HepG2 (cell line): ENCODE results near the gene MRPS10. TPM values are rescaled to one million over a fixed set of nuclear protein-coding genes. Genes with fewer than 3 reads are reported as not detected.

ENCODE experiments used
- ATAC-seq: fragments of 200-7000 bp; cut with Tn5 transposase; 3 replicates; pipeline ENCODE4 v1.9.1; 2020; ENCODE audit warnings: mild to moderate bottlenecking, moderate library complexity
- BruUV-seq: library from RNA; stranded (reverse); fragments of 400-500 nt; replicated peaks from 2 replicates; lab custom pipeline; 2021; lab: Mats Ljungman, UMichigan
- CTCF ChIA-PET: fragments of 300-600 bp; formaldehyde crosslinking; extraction: SDS; loops from one replicate; lab custom pipeline; 2021; ENCODE audit warnings: low total read pairs, inconsistent platforms, low intra/inter-chr PET ratio; lab: Yijun Ruan, JAX
- POLR2A ChIA-PET: fragments of 350-600 bp; sonication (Branson Sonifier 250); formaldehyde crosslinking; loops from one replicate; lab custom pipeline; 2020; ENCODE audit warnings: antibody characterized with exemption, inconsistent platforms; lab: Yijun Ruan, JAX
- DNase-seq: peaks from one replicate; pipeline ENCODE4 v3.0.0-alpha.2; 2015; ENCODE audit warnings: low spot score
- FAIRE-seq: peaks from 3 replicates; lab custom pipeline; 2011; peaks lifted over from hg19 to GRCh38; lab: Jason Lieb, UNC
- H2AFZ ChIP-seq: one replicate; pipeline ENCODE4 v1.6.1; 2011; ENCODE audit warnings: low read length, inconsistent platforms
- H3K27ac ChIP-seq: fragments of 300-600 bp; 3 replicates; pipeline ENCODE4 v1.8.0; 2011; ENCODE audit warnings: mixed run types, mild to moderate bottlenecking, mixed read lengths, low read length, inconsistent platforms; ENCODE audit not compliant: insufficient read depth; ENCODE audit errors: extremely low read length
- H3K27me3 ChIP-seq, 2 experiments: fragments of 200-600 bp in 1 of 2; 2 replicates in 1 of 2; 3 replicates in 1 of 2; pipeline versions ENCODE4 v1.6.0 to v1.8.0; 2011; ENCODE audit warnings: low read length in 2 of 2, mild to moderate bottlenecking in 2 of 2, moderate library complexity in 2 of 2, inconsistent platforms in 1 of 2; ENCODE audit not compliant: insufficient read depth in 2 of 2, control insufficient read depth in 1 of 2
- H3K36me3 ChIP-seq, 2 experiments: fragments of 200-600 bp in 1 of 2; replicated peaks in 1 of 2; 2 replicates in 1 of 2; 3 replicates in 1 of 2; pipeline versions ENCODE4 v1.5.1 to v1.8.0; 2011; ENCODE audit warnings: low read length in 2 of 2, inconsistent platforms in 1 of 2; ENCODE audit not compliant: insufficient read depth in 2 of 2, control insufficient read depth in 1 of 2
- H3K4me1 ChIP-seq: 2 replicates; pipeline ENCODE4 v1.5.1; 2012; ENCODE audit warnings: low read length, inconsistent platforms; ENCODE audit not compliant: insufficient read depth
- H3K4me2 ChIP-seq: 2 replicates; pipeline ENCODE4 v1.6.0; 2011; ENCODE audit warnings: low read depth, low read length, inconsistent platforms
- H3K4me3 ChIP-seq, 3 experiments: fragments of 200-600 bp in 1 of 3; sonication (generic), shearing (Covaris generic) in 1 of 3; replicated peaks in 1 of 3; 2 replicates each; pipeline ENCODE4 v1.5.1; 2011 to 2016; ENCODE audit warnings: low read length in 3 of 3, inconsistent platforms in 2 of 3, low read depth in 2 of 3, mild to moderate bottlenecking in 2 of 3, control low read depth in 1 of 3, mixed read lengths in 1 of 3; ENCODE audit not compliant: insufficient read depth in 1 of 3
- H3K79me2 ChIP-seq: one replicate; pipeline ENCODE4 v1.6.1; 2011; ENCODE audit warnings: low read length, inconsistent platforms; ENCODE audit not compliant: insufficient read depth
- H3K9ac ChIP-seq: 2 replicates; pipeline ENCODE4 v1.6.0; 2011; ENCODE audit warnings: mild to moderate bottlenecking, low read depth, low read length, inconsistent platforms; ENCODE audit not compliant: insufficient read depth
- H3K9me3 ChIP-seq: 2 replicates; pipeline ENCODE4 v1.5.1; 2012; ENCODE audit warnings: mild to moderate bottlenecking, low read length
- H4K20me1 ChIP-seq: 2 replicates; pipeline ENCODE4 v1.6.0; 2011; ENCODE audit warnings: inconsistent platforms, mild to moderate bottlenecking, low read length, moderate library complexity; ENCODE audit not compliant: insufficient read depth
- CTCF ChIP-seq: sonication (generic); formaldehyde crosslinking; IDR thresholded peaks from 2 replicates; pipeline ENCODE4 v1.5.0; 2020; ENCODE audit warnings: mild to moderate bottlenecking, missing genetic modification reagents, moderate library complexity
- HES4 ChIP-seq: sonication (generic); formaldehyde crosslinking; IDR thresholded peaks from 2 replicates; pipeline ENCODE4 v1.9.0; 2021; ENCODE audit warnings: mild to moderate bottlenecking, missing genetic modification reagents, borderline replicate concordance
- KLF13 ChIP-seq: sonication (generic); formaldehyde crosslinking; IDR thresholded peaks from 2 replicates; pipeline ENCODE4 v1.4.0; 2020; ENCODE audit warnings: mild to moderate bottlenecking, missing genetic modification reagents
- ZBTB33 ChIP-seq: sonication (generic); formaldehyde crosslinking; IDR thresholded peaks from 2 replicates; pipeline ENCODE4 v1.4.0; 2020; ENCODE audit warnings: missing genetic modification reagents
- ZNF160 ChIP-seq: sonication (generic); formaldehyde crosslinking; IDR thresholded peaks from 2 replicates; pipeline ENCODE4 v1.8.0; 2022; ENCODE audit warnings: mild to moderate bottlenecking, inconsistent platforms, missing genetic modification reagents
- ZNF775 ChIP-seq: sonication (generic); formaldehyde crosslinking; IDR thresholded peaks from 2 replicates; pipeline ENCODE4 v1.4.0; 2020; ENCODE audit warnings: missing genetic modification reagents, mild to moderate bottlenecking, moderate library complexity, borderline replicate concordance
- WGBS: methylation state at CpG from one replicate; pipeline ENCODE4 v1.1.6; 2017; ENCODE audit warnings: low lambda C conversion rate; 5-methylcytosine and 5-hydroxymethylcytosine counted together
- in situ Hi-C: cut with HindIII; loops from 2 replicates; pipeline ENCODE4 v1.10.0; 2017; ENCODE audit warnings: low pct_unique_long_range_greater_than_20kb; ENCODE audit not compliant: extremely low pct_ligation_motif_present
- intact Hi-C: fragments of 100-400 bp; cut with micrococcal nuclease; formaldehyde crosslinking; loops from one replicate; pipeline ENCODE4 v1.10.0; 2022; ENCODE audit not compliant: unreplicated experiment
- polyA plus RNA-seq, 8 experiments: library from polyadenylated mRNA; depleted of rRNA in 3 of 8; stranded (reverse) in 7 of 8; unstranded in 1 of 8; fragments of >200 nt; fragmentation: Illumina TruSeq in 4 of 8; extraction: Trizol in 4 of 8; gene quantifications; 2 replicates each; pipeline versions ENCODE4 v1.2.1 to v1.2.3, GENCODE V29; 2011 to 2016; ENCODE audit warnings: low read depth in 4 of 8, missing spikeins in 1 of 8, mixed read lengths in 1 of 8; ENCODE audit not compliant: insufficient read depth in 1 of 8
- total RNA-seq, 5 experiments: library from RNA; depleted of rRNA; stranded (reverse); fragments of >200 nt; fragmentation: Illumina TruSeq; extraction: Trizol; gene quantifications; 2 replicates each; pipeline ENCODE4 v1.2.3, GENCODE V29; 2016; ENCODE audit warnings: low read depth in 1 of 5

MRPS10 gene
- total and polyA plus RNA-seq, 2 of the 13 experiments (the other 11 are each of a cell fraction or from before 2014, with no cell fraction given): 31.7 to 54.6 TPM

- intact Hi-C loops: no loop called here
- ChIA-PET CTCF (no interaction called here), POLR2A (no interaction called here)
- no TSS peak for BruUV-seq
- Histone ChIP-seq H2AFZ (no peak overlapping the region), H3K27ac (no peak overlapping the region), H3K27me3 (peaks cover 4 to 14% of the 10 kb centered on the region in 2 experiments; a peak in 3 of 5 replicates), H3K36me3 (no peaks in the 10 kb centered on the region), H3K4me2 (no peak overlapping the region), H3K4me1 (peaks cover 8% of the 10 kb centered on the region; the same call in 1 of the 2 replicates), H3K9ac (no peak overlapping the region), H4K20me1 (no peaks in the 10 kb centered on the region), H3K4me3 (no peak overlapping the region), H3K9me3 (no peaks in the 10 kb centered on the region), H3K79me2 (no peaks in the 10 kb centered on the region)
- DNase-seq (no peak), FAIRE-seq (no peak), ATAC-seq (peak; percentile 39)
- WGBS: 55% methylated on average over 22 of the region's 24 CpGs
- in situ Hi-C loops: loop anchor here (5.0 kb wide), 1 partner anchor 284 kb away; no protein-coding TSS in a partner anchor
- TF ChIP-seq HES4 (CRISPR knock-in tag) (0 out of 2 replicates have a peak, but pooled peaks have one; percentile 28), KLF13 (CRISPR knock-in tag) (no peak), CTCF (CRISPR knock-in tag) (peak; percentile 40), ZBTB33 (CRISPR knock-in tag) (peak; percentile 72), ZNF775 (CRISPR knock-in tag) (no peak), ZNF160 (CRISPR knock-in tag) (no peak)
Observed at GRCh38 chr6:42263165-42263728, 45.6 kb upstream of the MRPS10 start.
